ENCODE measurements around the gene KCNIP4. TPM values are rescaled to one million over a fixed set of nuclear protein-coding genes. Genes with fewer than 3 reads are reported as not detected.

The KCNIP4 gene
- total and polyA plus RNA-seq, 4 donors: 12.5 to 74.2 (median 54.5) TPM

- Histone ChIP-seq H3K9me3 (ENCODE audit: control insufficient read depth, insufficient read depth, low read length) (no peaks in the 10 kb centered on the region), H3K4me1 (ENCODE audit: control insufficient read depth, insufficient read depth, low read length) (peaks cover 3% of the 10 kb centered on the region), H3K27ac (ENCODE audit: low read depth, low read length) (no peak overlapping the region), H3K27me3 (ENCODE audit: control insufficient read depth, insufficient read depth, low read length) (no peaks in the 10 kb centered on the region), H3K4me3 (ENCODE audit: low read depth, low read length) (no peak overlapping the region), H3K36me3 (ENCODE audit: control insufficient read depth, insufficient read depth, low read length) (no peaks in the 10 kb centered on the region)
- no peak for DNase-seq (ENCODE audit: low read depth in 4 of 6, low spot score in 6 of 6)
- WGBS (ENCODE audit: insufficient coverage): no CpG with 5 or more reads among the region's 1 CpG
Measured at GRCh38 chr4:20696815-20697214, 1251.8 kb downstream of the KCNIP4 start.

- H3K4me1 ChIP-seq (ENCODE audit: control insufficient read depth, insufficient read depth, low read length): no peaks in the 10 kb centered on the region
- H3K9me3 ChIP-seq (ENCODE audit: control insufficient read depth, insufficient read depth, low read length): no peaks in the 10 kb centered on the region
- DNase-seq (ENCODE audit: low read depth in 4 of 6, low spot score in 6 of 6): no peak
- H3K27me3 ChIP-seq (ENCODE audit: control insufficient read depth, insufficient read depth, low read length): no peaks in the 10 kb centered on the region
- no peaks in the 10 kb centered on the region for H3K36me3 ChIP-seq (ENCODE audit: control insufficient read depth, insufficient read depth, low read length)
- 80% methylated on average over 1 of the region's 3 CpGs for WGBS (ENCODE audit: insufficient coverage)
- no peak overlapping the region for H3K4me3 ChIP-seq (ENCODE audit: low read depth, low read length)
- no peak overlapping the region for H3K27ac ChIP-seq (ENCODE audit: low read depth, low read length)
Measured at GRCh38 chr4:20687864-20688263, 1260.7 kb downstream of the KCNIP4 start.

GRCh38 chr4:20684852-20685763 is 1263.5 kb downstream of the KCNIP4 start:
- no peaks in the 10 kb centered on the region for H3K36me3 ChIP-seq (ENCODE audit: control insufficient read depth, insufficient read depth, low read length)
- H3K27me3 ChIP-seq (ENCODE audit: control insufficient read depth, insufficient read depth, low read length): no peaks in the 10 kb centered on the region
- H3K4me3 ChIP-seq (ENCODE audit: low read depth, low read length): no peak overlapping the region
- no peaks in the 10 kb centered on the region for H3K9me3 ChIP-seq (ENCODE audit: control insufficient read depth, insufficient read depth, low read length)
- 0% methylated on average over 1 of the region's 6 CpGs for WGBS (ENCODE audit: insufficient coverage)
- H3K27ac ChIP-seq (ENCODE audit: low read depth, low read length): no peak overlapping the region
- H3K4me1 ChIP-seq (ENCODE audit: control insufficient read depth, insufficient read depth, low read length): no peaks in the 10 kb centered on the region
- DNase-seq (ENCODE audit: low read depth in 4 of 6, low spot score in 6 of 6): peak in 2 of 6 donors; percentile 61 to 87

DNA sequence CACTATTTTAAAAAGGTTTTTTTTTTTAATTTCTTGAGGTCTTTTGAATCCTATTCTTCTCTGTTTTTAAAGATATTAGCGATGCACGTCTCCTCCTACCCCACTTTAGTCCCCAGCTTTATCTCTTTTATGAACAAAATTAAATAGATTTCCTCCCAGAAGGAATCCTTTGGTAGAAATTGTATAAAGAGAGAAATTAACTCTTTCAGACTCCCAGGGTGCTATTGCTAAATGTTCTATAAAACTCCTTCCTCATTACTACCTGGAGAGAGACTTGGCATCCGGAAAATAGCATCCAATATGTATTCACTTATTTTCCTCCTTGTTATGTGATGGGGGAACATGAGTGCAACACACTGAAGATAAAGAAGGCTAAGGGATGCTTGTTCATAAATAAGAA is 1264.8 kb downstream of the KCNIP4 start:
- no peak overlapping the region for H3K27ac ChIP-seq (ENCODE audit: low read depth, low read length)
- DNase-seq (ENCODE audit: low read depth in 4 of 6, low spot score in 6 of 6): peak in 1 of 6 donors; percentile 86
- no CpG with 5 or more reads among the region's 3 CpGs for WGBS (ENCODE audit: insufficient coverage)
- H3K27me3 ChIP-seq (ENCODE audit: control insufficient read depth, insufficient read depth, low read length): no peaks in the 10 kb centered on the region
- H3K36me3 ChIP-seq (ENCODE audit: control insufficient read depth, insufficient read depth, low read length): no peaks in the 10 kb centered on the region
- no peaks in the 10 kb centered on the region for H3K9me3 ChIP-seq (ENCODE audit: control insufficient read depth, insufficient read depth, low read length)
- H3K4me1 ChIP-seq (ENCODE audit: control insufficient read depth, insufficient read depth, low read length): no peaks in the 10 kb centered on the region
- H3K4me3 ChIP-seq (ENCODE audit: low read depth, low read length): no peak overlapping the region

- DNase-seq (ENCODE audit: low read depth in 4 of 6, low spot score in 6 of 6): no peak
- Histone ChIP-seq H3K27ac (ENCODE audit: low read depth, low read length) (no peak overlapping the region), H3K36me3 (ENCODE audit: control insufficient read depth, insufficient read depth, low read length) (no peaks in the 10 kb centered on the region), H3K4me3 (ENCODE audit: low read depth, low read length) (no peak overlapping the region), H3K27me3 (ENCODE audit: control insufficient read depth, insufficient read depth, low read length) (no peaks in the 10 kb centered on the region), H3K4me1 (ENCODE audit: control insufficient read depth, insufficient read depth, low read length) (no peaks in the 10 kb centered on the region), H3K9me3 (ENCODE audit: control insufficient read depth, insufficient read depth, low read length) (no peaks in the 10 kb centered on the region)
- WGBS (ENCODE audit: insufficient coverage): 87% methylated on average over 3 of the region's 3 CpGs
Measured at GRCh38 chr4:20682853-20683252, 1265.7 kb downstream of the KCNIP4 start.

DNA sequence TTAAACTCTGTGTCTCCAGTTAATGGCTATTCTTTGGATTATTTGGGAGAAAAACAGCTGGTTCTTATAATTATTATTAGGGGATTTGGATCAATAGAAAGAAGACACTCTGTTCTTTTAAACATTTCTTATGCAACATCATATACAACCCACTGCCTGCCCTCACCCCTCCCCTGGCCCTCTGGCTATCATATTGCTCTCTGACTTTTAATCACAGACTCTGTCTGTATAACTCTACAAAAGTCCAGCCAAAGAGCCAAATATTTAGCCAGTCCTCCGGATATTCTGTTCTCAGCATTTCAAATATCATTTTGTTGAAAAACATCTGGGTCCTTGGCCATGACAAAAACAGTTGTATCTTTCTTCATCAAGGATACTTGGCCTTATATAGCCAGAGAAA is 1267.3 kb downstream of the KCNIP4 start:
- H3K27me3 ChIP-seq (ENCODE audit: control insufficient read depth, insufficient read depth, low read length): no peaks in the 10 kb centered on the region
- 100% methylated on average over 1 of the region's 1 CpG for WGBS (ENCODE audit: insufficient coverage)
- DNase-seq (ENCODE audit: low read depth in 4 of 6, low spot score in 6 of 6): no peak

GRCh38 chr4:20680736-20681135 is 1267.8 kb downstream of the KCNIP4 start:
- peak in 1 of 6 donors; percentile 25 for DNase-seq (ENCODE audit: low read depth in 4 of 6, low spot score in 6 of 6)
- Histone ChIP-seq H3K27me3 (ENCODE audit: control insufficient read depth, insufficient read depth, low read length) (no peaks in the 10 kb centered on the region), H3K36me3 (ENCODE audit: control insufficient read depth, insufficient read depth, low read length) (no peaks in the 10 kb centered on the region), H3K4me1 (ENCODE audit: control insufficient read depth, insufficient read depth, low read length) (no peaks in the 10 kb centered on the region), H3K27ac (ENCODE audit: low read depth, low read length) (no peak overlapping the region), H3K9me3 (ENCODE audit: control insufficient read depth, insufficient read depth, low read length) (no peaks in the 10 kb centered on the region), H3K4me3 (ENCODE audit: low read depth, low read length) (no peak overlapping the region)
- no CpG with 5 or more reads among the region's 1 CpG for WGBS (ENCODE audit: insufficient coverage)

More for the DNA sequence above, 1267.3 kb downstream of the KCNIP4 start:
- Histone ChIP-seq H3K27ac (ENCODE audit: low read depth, low read length) (no peak overlapping the region), H3K9me3 (ENCODE audit: control insufficient read depth, insufficient read depth, low read length) (no peaks in the 10 kb centered on the region), H3K36me3 (ENCODE audit: control insufficient read depth, insufficient read depth, low read length) (no peaks in the 10 kb centered on the region), H3K4me1 (ENCODE audit: control insufficient read depth, insufficient read depth, low read length) (no peaks in the 10 kb centered on the region), H3K4me3 (ENCODE audit: low read depth, low read length) (no peak overlapping the region)

DNA sequence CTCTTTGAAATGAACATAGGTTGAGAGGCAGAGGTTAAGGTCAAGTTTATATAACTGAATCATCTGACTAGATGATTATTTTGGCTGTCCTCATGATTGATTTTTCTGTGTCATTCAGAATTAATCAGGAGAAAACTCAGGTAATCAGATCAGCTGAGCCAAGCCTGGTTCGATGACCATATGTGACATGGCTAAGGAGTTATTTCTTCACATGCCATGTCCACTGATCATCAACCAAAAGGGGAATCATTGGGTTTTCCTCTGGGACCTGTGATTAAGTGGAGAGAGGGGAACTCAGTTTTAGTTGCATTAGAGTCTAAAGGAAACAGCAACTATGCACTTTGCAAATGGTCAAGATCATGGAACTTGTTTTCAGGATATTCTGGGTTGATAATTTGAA is 1268.6 kb downstream of the KCNIP4 start:
- Histone ChIP-seq H3K9me3 (ENCODE audit: control insufficient read depth, insufficient read depth, low read length) (no peaks in the 10 kb centered on the region), H3K27ac (ENCODE audit: low read depth, low read length) (no peak overlapping the region), H3K4me1 (ENCODE audit: control insufficient read depth, insufficient read depth, low read length) (no peaks in the 10 kb centered on the region), H3K36me3 (ENCODE audit: control insufficient read depth, insufficient read depth, low read length) (no peaks in the 10 kb centered on the region), H3K4me3 (ENCODE audit: low read depth, low read length) (no peak overlapping the region), H3K27me3 (ENCODE audit: control insufficient read depth, insufficient read depth, low read length) (no peaks in the 10 kb centered on the region)
- 83% methylated on average over 1 of the region's 1 CpG for WGBS (ENCODE audit: insufficient coverage)
- DNase-seq (ENCODE audit: low read depth in 4 of 6, low spot score in 6 of 6): no peak

All from spinal cord (tissue), 10 donors.